Measurements from ENCODE around the gene SAP30. TPM values are rescaled to one million over a fixed set of nuclear protein-coding genes. Genes with fewer than 3 reads are reported as not detected.

SAP30 gene
- total RNA-seq, 1 donor from 2014 or later, result 27.7 TPM

GRCh38 chr4:173367946-173368345, 2.8 kb upstream of the SAP30 start:
- peak; percentile 17 for DNase-seq

DNA sequence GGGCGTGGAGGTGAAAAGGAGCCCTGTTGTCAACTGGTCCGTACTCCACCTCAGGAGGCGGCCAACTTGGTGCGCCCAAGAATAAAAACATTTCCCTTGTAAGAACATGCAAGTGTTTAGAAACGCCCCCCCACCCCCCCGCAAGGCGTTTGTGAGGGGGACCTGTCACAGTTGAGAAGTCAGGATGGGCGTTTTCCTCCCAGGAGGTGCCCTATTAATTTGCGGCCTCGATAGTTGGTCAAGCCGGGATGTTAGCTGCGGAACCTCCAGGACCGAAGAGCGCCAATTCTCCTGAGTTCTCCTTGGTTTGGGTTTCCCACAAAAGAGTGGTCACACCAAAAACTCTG, 651 bp upstream of the SAP30 start:
- no peak for DNase-seq

DNA sequence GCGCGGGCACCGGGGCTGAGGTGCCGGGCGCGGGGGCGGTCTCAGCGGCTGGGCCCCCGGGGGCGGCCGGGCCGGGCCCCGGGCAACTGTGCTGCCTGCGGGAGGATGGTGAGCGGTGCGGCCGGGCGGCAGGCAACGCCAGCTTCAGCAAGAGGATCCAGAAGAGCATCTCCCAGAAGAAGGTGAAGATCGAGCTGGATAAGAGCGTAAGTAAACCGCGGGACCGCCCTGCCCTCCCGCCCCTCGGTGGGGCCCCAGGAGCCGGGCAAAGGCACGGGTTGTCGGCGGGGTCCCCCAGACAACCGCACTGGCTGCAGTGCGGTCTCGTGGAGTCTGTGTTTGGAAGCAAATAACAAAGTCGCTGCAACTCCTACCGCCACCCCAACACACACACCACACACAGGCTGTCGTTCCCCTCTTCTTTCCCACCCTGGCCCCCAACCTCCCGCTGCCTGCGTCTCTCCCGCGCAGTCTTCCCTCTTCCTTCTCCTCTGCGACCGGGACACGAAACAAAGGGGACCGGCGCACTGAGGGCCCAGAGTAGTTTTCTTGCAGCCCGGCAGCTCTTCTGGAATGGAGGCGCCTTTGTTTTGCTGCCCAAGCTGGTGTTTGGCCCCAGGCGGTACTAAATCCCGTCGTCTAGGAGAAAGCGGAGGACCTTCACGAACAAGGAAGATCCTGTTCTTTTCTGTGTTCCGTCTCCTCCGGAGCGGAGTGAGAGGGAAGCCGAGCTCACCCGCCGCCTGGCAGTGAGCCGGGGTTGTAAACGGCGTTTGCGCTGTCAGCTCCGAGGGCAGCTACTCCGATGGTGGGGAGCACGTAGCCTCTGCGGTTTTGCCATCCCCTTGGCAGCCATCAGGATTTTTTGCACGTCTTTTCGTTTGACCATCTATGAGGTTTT, 788 bp downstream of the SAP30 start:
- peak; percentile 80 for DNase-seq

- no peak for DNase-seq
These were observed 3.8 kb downstream of the SAP30 start for GRCh38 chr4:173374588-173374987.

GRCh38 chr4:173379929-173380328, 9.2 kb downstream of the SAP30 start:
- DNase-seq, result no peak

- no peak for DNase-seq
These were observed 10.2 kb downstream of the SAP30 start for GRCh38 chr4:173380987-173381386.

- peak; percentile 6 for DNase-seq
These were observed 10.9 kb downstream of the SAP30 start for GRCh38 chr4:173381610-173382009.

GRCh38 chr4:173382349-173382748, 11.6 kb downstream of the SAP30 start:
- no peak for DNase-seq

- DNase-seq, result no peak
These were observed 16.0 kb downstream of the SAP30 start for GRCh38 chr4:173386751-173387150.

DNA sequence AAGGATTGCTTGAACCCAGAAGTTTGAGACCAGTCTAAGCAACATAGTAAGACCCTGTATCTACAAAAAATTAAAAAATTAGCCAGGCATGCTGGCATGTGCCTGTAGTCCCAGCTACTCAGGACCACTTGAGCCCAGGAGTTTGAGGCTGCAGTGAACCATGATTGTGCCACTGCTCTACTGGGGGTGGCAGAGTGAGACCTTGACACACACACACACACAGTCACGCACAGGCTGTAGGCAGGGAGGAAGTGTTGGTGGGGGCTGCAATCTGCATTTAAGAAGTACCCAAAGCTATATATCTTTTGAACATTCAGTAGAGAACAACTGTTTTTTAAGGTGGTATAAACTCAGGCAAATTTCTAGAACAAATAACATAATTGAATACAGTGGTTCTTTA, 20.9 kb downstream of the SAP30 start:
- no peak for DNase-seq

DNA sequence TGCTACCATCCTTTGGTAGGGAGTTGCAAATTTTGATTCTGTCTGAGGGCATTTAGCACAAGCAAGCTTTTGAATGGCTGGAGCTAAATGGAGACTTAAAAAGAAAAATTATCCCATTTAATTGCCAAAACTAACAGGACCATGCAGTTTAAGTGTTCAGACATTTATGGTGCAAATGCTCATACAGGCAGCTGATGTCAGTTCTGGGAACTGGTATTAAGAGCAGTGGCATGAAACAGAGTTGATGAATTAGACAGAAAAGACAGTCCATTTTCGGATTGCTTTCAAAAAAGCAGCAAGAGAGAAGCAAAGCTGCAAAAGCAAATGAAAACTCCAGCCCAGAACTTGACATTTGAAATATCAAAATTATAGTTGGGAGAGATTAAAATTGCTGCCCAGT, 26.9 kb downstream of the SAP30 start:
- DNase-seq, result no peak

GRCh38 chr4:173398220-173398619, 27.5 kb downstream of the SAP30 start:
- DNase-seq, result no peak

DNA sequence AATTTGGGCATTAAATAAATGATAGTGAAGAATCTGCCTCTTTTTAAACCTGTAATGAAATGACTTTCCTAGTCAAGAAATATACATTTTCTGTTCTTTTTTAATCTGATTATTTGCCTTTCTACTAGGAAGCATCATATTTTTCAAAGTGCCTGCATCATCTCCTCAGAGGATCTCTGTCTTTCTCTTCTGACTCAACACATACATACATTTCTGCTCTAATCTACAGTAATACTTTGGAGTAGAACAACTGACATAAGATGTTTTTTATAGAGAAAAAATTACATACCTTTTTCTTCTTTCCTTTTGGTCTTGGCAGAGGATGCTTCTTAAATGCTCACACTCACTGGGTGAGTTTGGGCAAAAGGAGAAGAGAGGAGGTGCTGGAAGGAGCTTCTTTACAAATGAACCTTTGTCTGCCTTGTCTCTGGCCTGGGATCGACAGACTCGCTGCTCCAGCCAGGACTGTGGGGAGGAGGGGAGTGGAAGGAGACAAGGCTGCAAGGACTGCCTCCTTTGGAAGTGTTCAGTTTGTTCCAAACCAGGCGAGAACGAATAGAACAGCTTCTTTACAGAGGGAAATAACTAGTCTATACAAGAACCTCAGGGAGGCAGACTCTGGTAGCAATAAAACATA, 28.1 kb downstream of the SAP30 start, which contains the start of gene SCRG1:
SCRG1 (minus strand) TSS at position 338 of the 637 bp plus-strand sequence. CDS start 7,702 bp downstream, outside the sequence.
- DNase-seq, result no peak

DNA sequence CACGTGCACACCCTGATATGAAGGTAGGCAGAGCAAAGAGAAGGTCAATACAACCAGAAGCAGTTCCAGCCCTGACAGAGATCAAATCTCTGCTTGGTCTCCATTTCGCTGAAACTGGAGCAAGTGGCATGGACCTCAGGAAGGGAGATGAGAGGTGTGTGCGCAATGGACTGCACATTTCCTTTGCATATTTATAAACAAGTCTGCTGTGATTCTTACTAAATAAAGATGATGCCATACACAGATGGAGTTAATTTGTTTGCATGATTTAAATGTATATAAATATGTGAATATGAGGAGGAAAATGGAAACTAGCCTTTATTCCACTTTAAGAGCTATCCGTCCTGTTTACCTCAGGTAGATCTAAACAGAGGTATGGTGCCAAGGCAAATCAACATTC, 30.3 kb downstream of the SAP30 start:
- no peak for DNase-seq

GRCh38 chr4:173403051-173403450, 32.3 kb downstream of the SAP30 start:
- DNase-seq, result no peak

- no peak for DNase-seq
These were observed 33.6 kb downstream of the SAP30 start for GRCh38 chr4:173404296-173404865.

DNA sequence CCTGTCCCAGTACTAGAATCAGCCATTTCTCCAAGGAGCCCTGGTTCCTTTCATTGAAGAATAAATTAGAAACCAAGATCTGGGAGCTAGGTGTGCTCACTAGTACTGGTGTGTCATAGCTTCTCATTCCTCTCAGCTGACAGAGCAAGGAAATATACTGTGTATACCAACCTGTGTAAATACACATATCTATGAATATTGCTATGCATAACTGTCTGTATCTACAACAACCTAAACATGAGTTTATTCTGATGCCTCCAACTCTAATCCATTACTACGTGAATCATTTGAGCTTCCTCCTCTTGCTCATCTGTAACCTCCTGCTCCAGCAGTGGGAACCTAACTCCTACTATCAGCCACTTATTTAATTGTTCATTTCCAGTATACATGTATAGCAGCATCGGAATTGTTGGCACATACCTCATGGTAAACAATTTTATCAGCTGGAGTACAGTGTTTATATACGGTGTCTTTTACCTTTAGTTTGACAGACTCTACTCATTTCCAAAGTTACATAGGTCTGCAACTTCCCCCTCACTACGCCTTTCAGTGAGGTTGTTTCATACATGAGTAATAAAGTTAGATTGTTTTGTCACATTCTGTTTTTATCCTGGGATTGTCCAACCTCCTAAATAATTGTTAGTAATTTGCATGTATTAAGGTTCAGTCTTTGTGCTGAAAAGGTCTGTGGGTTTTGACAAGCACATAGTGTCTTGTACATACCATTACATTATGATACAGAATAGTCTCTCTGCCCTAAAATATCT, 35.3 kb downstream of the SAP30 start:
- no peak for DNase-seq

DNA sequence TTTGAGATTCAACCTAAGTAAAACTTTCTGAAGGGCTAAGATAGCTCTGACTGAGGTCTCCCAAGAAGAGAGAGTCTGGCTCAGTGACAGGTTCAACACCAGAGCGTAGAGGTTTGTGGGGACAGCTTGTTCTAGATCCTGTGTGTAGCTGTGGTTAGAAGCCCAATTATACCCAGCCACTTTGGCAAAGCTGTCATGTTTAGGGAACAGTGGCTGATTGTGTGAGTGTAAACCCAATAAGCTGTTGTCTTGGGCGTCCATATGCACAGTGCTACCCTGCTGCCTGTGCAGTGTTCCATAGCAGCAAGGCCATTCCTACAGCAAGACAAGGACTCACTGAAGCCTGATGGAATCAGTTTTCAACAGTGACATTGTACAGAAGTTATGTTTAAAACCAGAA, 39.3 kb downstream of the SAP30 start:
- DNase-seq, result no peak

DNA sequence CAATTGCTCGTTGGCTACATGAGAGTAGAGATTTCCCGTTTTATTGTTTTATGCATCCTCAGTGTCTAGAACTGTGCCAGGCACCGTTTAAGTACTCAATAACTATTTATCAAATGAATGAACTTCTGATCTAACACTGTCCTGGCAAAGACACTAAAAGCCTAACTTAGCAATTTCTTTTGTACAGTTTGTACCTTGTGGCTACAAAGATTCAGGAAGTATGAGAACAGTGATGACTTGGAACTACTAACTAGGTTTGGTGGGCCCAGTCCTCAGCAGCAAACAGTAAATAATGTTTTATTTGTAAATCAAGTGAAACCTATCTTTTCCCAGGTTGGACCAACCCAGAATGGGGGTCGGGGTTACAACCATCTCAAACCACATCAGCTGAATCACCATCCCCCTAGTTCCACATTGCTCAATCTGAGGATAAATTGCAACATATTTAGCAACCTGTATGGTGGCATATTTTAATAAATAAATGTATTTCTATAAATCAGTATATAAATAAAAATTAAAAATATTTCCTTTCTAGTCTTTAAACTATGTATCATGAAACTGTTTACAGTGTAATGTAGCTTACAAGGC, 40.4 kb downstream of the SAP30 start:
- no peak for DNase-seq

DNA sequence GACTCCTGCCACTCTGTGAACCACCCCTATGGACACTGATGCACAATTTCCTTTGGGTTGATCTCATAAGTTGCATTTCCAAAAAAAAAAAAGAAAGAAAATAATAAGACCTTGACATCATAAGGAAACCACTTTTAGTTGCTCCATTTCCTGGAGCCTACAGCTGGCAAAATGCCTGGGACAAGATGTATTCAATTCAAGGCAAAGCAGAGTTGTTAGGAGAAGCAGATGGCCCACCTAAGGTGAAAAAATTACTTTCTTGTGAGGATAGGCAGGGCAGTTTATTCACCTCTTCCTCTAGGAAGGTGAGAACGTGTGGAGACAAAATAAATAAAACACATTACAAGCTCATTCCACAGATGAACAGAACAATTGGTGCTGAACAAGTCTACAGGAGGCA, 42.3 kb downstream of the SAP30 start:
- peak; percentile 78 for DNase-seq

GRCh38 chr4:173414456-173414855, 43.7 kb downstream of the SAP30 start:
- no peak for DNase-seq

DNA sequence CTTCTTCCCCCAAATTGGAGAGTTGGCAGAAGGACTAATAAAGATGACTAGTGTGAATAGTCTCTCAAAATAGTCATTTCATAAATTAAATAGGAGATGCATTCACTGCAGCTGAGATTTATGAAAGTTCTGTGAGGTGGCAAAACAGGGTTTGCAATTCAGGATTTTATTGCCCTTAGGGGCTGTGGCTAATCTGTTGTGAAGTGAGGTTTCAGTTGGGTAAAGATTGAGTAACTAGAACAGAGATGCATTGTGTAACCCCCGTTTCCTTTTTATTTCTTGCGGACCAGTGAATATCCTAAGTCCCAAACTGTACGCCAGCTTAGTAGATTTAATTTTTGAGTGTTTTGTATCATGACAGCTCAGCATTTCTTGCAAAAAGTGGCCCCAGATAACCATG, 44.3 kb downstream of the SAP30 start:
- DNase-seq, result no peak

Measured in dermis blood vessel endothelial cell (primary cell).